Measurements from ENCODE around the gene PHF20. TPM values are rescaled to one million over a fixed set of nuclear protein-coding genes. Genes with fewer than 3 reads are reported as not detected.

PHF20 gene
- total and polyA plus RNA-seq, 2 of the 13 experiments (the other 11 are each of a cell fraction or from before 2014, with no cell fraction given): 22.8 to 34.1 TPM

DNA sequence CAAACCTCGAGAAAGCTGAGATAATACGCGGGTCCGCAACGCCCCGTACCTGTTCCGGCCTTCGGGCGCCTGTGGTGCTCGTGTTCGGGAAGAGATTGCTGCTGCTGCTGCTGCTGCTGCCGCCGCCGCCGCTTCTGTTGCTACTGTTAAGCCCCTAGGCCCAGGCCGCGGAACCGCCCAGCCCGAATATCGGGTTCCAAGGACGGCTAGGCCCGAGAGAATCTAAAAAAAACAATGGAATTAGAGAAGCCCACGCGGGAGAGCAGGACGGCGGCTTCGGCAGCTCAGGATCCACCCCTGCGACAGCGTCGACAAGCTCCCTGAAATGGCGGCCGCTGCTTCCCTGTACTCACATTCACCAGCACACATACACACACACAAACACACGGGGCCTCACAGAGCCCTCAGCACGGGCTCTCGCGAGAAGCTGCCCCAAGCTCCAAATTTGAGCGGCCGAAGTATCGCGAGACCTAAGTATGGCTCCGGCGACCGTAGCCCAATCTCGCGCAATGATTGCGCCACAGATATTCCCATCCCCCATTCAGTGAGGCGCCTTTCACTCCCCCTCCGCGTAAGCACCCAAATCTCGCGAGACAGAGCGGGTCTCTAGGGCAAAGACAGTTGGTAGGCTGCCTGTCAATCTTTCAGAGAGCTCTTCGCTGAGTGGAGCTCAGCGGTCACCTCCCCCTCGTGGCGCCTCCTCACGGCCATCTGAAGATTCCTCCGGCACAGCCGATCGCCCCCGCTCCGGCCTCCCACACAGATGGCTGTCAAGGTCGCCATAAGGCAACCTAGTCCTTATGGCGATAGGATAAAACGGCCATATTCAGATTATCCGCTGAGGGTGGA lies 29.7 kb upstream of the PHF20 start, which contains the start of gene RBM39 (continued):
- TF ChIP-seq FIP1L1 (IDR thresholded peaks at IDR 0.05; ENCODE audit: borderline replicate concordance, insufficient read depth, low read depth, low read length): peak; percentile 83; the same call in 1 of the 2 replicates
- TF ChIP-seq ZSCAN21 (CRISPR knock-in tag; IDR thresholded peaks at IDR 0.05; ENCODE audit: borderline replicate concordance): peak; percentile 94
- peak; percentile 57 for TF ChIP-seq HNF4A (CRISPR knock-in tag; IDR thresholded peaks at IDR 0.05)
- TF ChIP-seq, protein P1, sequence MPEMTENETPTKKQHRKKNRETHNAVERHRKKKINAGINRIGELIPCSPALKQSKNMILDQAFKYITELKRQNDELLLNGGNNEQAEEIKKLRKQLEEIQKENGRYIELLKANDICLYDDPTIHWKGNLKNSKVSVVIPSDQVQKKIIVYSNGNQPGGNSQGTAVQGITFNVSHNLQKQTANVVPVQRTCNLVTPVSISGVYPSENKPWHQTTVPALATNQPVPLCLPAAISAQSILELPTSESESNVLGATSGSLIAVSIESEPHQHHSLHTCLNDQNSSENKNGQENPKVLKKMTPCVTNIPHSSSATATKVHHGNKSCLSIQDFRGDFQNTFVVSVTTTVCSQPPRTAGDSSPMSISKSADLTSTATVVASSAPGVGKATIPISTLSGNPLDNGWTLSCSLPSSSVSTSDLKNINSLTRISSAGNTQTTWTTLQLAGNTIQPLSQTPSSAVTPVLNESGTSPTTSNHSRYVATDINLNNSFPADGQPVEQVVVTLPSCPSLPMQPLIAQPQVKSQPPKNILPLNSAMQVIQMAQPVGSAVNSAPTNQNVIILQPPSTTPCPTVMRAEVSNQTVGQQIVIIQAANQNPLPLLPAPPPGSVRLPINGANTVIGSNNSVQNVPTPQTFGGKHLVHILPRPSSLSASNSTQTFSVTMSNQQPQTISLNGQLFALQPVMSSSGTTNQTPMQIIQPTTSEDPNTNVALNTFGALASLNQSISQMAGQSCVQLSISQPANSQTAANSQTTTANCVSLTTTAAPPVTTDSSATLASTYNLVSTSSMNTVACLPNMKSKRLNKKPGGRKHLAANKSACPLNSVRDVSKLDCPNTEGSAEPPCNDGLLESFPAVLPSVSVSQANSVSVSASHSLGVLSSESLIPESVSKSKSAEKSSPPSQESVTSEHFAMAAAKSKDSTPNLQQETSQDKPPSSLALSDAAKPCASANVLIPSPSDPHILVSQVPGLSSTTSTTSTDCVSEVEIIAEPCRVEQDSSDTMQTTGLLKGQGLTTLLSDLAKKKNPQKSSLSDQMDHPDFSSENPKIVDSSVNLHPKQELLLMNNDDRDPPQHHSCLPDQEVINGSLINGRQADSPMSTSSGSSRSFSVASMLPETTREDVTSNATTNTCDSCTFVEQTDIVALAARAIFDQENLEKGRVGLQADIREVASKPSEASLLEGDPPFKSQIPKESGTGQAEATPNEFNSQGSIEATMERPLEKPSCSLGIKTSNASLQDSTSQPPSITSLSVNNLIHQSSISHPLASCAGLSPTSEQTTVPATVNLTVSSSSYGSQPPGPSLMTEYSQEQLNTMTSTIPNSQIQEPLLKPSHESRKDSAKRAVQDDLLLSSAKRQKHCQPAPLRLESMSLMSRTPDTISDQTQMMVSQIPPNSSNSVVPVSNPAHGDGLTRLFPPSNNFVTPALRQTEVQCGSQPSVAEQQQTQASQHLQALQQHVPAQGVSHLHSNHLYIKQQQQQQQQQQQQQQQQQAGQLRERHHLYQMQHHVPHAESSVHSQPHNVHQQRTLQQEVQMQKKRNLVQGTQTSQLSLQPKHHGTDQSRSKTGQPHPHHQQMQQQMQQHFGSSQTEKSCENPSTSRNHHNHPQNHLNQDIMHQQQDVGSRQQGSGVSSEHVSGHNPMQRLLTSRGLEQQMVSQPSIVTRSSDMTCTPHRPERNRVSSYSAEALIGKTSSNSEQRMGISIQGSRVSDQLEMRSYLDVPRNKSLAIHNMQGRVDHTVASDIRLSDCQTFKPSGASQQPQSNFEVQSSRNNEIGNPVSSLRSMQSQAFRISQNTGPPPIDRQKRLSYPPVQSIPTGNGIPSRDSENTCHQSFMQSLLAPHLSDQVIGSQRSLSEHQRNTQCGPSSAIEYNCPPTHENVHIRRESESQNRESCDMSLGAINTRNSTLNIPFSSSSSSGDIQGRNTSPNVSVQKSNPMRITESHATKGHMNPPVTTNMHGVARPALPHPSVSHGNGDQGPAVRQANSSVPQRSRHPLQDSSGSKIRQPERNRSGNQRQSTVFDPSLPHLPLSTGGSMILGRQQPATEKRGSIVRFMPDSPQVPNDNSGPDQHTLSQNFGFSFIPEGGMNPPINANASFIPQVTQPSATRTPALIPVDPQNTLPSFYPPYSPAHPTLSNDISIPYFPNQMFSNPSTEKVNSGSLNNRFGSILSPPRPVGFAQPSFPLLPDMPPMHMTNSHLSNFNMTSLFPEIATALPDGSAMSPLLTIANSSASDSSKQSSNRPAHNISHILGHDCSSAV (CRISPR knock-in tag; IDR thresholded peaks at IDR 0.05; ENCODE audit: borderline replicate concordance): peak; percentile 51
- TF ChIP-seq, protein P2, sequence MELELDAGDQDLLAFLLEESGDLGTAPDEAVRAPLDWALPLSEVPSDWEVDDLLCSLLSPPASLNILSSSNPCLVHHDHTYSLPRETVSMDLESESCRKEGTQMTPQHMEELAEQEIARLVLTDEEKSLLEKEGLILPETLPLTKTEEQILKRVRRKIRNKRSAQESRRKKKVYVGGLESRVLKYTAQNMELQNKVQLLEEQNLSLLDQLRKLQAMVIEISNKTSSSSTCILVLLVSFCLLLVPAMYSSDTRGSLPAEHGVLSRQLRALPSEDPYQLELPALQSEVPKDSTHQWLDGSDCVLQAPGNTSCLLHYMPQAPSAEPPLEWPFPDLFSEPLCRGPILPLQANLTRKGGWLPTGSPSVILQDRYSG (CRISPR knock-in tag; IDR thresholded peaks at IDR 0.05): peak; percentile 38
- TF ChIP-seq CHD2 (IDR thresholded peaks at IDR 0.05; ENCODE audit: low read depth, low read length): peak; percentile 97
- TF ChIP-seq SETDB1 (CRISPR knock-in tag; IDR thresholded peaks at IDR 0.05; ENCODE audit: borderline replicate concordance): no peak
- TF ChIP-seq, protein P3, sequence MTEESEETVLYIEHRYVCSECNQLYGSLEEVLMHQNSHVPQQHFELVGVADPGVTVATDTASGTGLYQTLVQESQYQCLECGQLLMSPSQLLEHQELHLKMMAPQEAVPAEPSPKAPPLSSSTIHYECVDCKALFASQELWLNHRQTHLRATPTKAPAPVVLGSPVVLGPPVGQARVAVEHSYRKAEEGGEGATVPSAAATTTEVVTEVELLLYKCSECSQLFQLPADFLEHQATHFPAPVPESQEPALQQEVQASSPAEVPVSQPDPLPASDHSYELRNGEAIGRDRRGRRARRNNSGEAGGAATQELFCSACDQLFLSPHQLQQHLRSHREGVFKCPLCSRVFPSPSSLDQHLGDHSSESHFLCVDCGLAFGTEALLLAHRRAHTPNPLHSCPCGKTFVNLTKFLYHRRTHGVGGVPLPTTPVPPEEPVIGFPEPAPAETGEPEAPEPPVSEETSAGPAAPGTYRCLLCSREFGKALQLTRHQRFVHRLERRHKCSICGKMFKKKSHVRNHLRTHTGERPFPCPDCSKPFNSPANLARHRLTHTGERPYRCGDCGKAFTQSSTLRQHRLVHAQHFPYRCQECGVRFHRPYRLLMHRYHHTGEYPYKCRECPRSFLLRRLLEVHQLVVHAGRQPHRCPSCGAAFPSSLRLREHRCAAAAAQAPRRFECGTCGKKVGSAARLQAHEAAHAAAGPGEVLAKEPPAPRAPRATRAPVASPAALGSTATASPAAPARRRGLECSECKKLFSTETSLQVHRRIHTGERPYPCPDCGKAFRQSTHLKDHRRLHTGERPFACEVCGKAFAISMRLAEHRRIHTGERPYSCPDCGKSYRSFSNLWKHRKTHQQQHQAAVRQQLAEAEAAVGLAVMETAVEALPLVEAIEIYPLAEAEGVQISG (CRISPR knock-in tag; IDR thresholded peaks at IDR 0.05): peak; percentile 96
- TF ChIP-seq HES4 (CRISPR knock-in tag; IDR thresholded peaks at IDR 0.05; ENCODE audit: borderline replicate concordance): peak; percentile 99
- no peak for TF ChIP-seq ADNP (CRISPR knock-in tag; IDR thresholded peaks at IDR 0.05)
